OCI-LY7 (cell line): ENCODE measurements around the gene NR2F6. TPM values are rescaled to one million over a fixed set of nuclear protein-coding genes. Genes with fewer than 3 reads are reported as not detected.

ENCODE experiments used
- BruUV-seq: library from RNA; stranded (reverse); fragments of 400-500 nt; replicated peaks from 2 replicates; lab custom pipeline; 2021; lab: Mats Ljungman, UMichigan
- CTCF ChIA-PET: fragments of 300-600 bp; sonication (Branson Sonifier 250); formaldehyde crosslinking; loops from one replicate; lab custom pipeline; 2022; ENCODE audit warnings: antibody characterized with exemption; ENCODE audit not compliant: unreplicated experiment; lab: Charles Lee
- POLR2A ChIA-PET: fragments of 300-600 bp; sonication (Branson Sonifier 250); formaldehyde crosslinking; loops from one replicate; lab custom pipeline; 2022; ENCODE audit warnings: antibody characterized with exemption; lab: Charles Lee
- DNase-seq: peaks from one replicate; pipeline ENCODE4 v3.0.0-alpha.2; 2015; ENCODE audit warnings: low spot score
- H2AFZ ChIP-seq: fragments of 200-600 bp; sonication (generic), shearing (Covaris generic); 2 replicates; pipeline ENCODE4 v1.6.1; 2014; ENCODE audit warnings: mild to moderate bottlenecking, antibody characterized with exemption, low read length, moderate library complexity
- H3K27ac ChIP-seq: fragments of 200-600 bp; sonication (generic); 2 replicates; pipeline ENCODE4 v1.5.1; 2014; ENCODE audit warnings: mixed run types, low read depth, mild to moderate bottlenecking, moderate library complexity, low read length, inconsistent platforms; ENCODE audit not compliant: poor library complexity, severe bottlenecking
- H3K36me3 ChIP-seq: fragments of 200-600 bp; sonication (generic); 2 replicates; pipeline ENCODE4 v1.6.1; 2014; ENCODE audit warnings: mild to moderate bottlenecking, antibody characterized with exemption, low read length, moderate library complexity, mixed read lengths; ENCODE audit not compliant: insufficient read depth
- H3K4me1 ChIP-seq: fragments of 200-600 bp; sonication (generic); 2 replicates; pipeline ENCODE4 v1.5.1; 2014; ENCODE audit warnings: mild to moderate bottlenecking, low read length; ENCODE audit not compliant: insufficient read depth, poor library complexity, severe bottlenecking
- H3K4me2 ChIP-seq: fragments of 200-600 bp; sonication (generic); 2 replicates; pipeline ENCODE4 v1.6.1; 2014; ENCODE audit warnings: mild to moderate bottlenecking, low read length
- H3K4me3 ChIP-seq: fragments of 200-600 bp; sonication (generic); 2 replicates; pipeline ENCODE4 v1.5.1; 2014; ENCODE audit warnings: mild to moderate bottlenecking, low read depth, low read length; ENCODE audit not compliant: poor library complexity, severe bottlenecking
- H3K79me2 ChIP-seq: fragments of 200-600 bp; sonication (generic); 2 replicates; pipeline ENCODE4 v1.6.1; 2016; ENCODE audit warnings: low read depth, mild to moderate bottlenecking, low read length, moderate library complexity, mixed read lengths; ENCODE audit not compliant: insufficient read depth
- H3K9me2 ChIP-seq: fragments of 200-600 bp; sonication (generic); 2 replicates; pipeline ENCODE4 v1.6.1; 2016; ENCODE audit warnings: mild to moderate bottlenecking, low read length, mixed read lengths; ENCODE audit not compliant: insufficient read depth
- H3K9me3 ChIP-seq: fragments of 200-600 bp; sonication (generic); 2 replicates; pipeline ENCODE4 v1.6.1; 2014; ENCODE audit warnings: mild to moderate bottlenecking, mixed run types, low read length, mixed read lengths
- H4K20me1 ChIP-seq: fragments of 200-600 bp; sonication (generic); 2 replicates; pipeline ENCODE4 v1.6.1; 2014; ENCODE audit warnings: mild to moderate bottlenecking, antibody characterized with exemption, low read length, moderate library complexity, mixed read lengths; ENCODE audit not compliant: insufficient read depth
- EZH2phosphoT487 ChIP-seq: fragments of 200-600 bp; sonication (generic); IDR thresholded peaks from 2 replicates; pipeline ENCODE4 v1.6.1; 2018; ENCODE audit warnings: low read depth, borderline replicate concordance, mild to moderate bottlenecking, mixed run types, antibody characterized with exemption, low read length, moderate library complexity, mixed read lengths
- intact Hi-C: fragments of 100-400 bp; cut with micrococcal nuclease; formaldehyde crosslinking; loops from one replicate; pipeline ENCODE4 v1.10.0; 2022; ENCODE audit not compliant: unreplicated experiment
- total RNA-seq, 2 experiments: library from RNA; depleted of rRNA in 1 of 2; stranded (reverse); fragments of >200 nt in 1 of 2; shearing (Covaris generic) in 1 of 2; gene quantifications; 2 replicates each; pipeline ENCODE4 v1.2.3, GENCODE V29; 2014 to 2022
- TF ChIP-seq, protein P1 (sequence below): fragments of 200-600 bp; sonication (generic); conservative IDR thresholded peaks from 2 replicates; pipeline ENCODE4 v1.5.1; 2014; ENCODE audit warnings: mild to moderate bottlenecking, antibody characterized with exemption, low read length, moderate library complexity, mixed read lengths

The NR2F6 gene
- total RNA-seq, 2 experiments from 2014 or later, result 33.1 to 39.2 TPM

DNA sequence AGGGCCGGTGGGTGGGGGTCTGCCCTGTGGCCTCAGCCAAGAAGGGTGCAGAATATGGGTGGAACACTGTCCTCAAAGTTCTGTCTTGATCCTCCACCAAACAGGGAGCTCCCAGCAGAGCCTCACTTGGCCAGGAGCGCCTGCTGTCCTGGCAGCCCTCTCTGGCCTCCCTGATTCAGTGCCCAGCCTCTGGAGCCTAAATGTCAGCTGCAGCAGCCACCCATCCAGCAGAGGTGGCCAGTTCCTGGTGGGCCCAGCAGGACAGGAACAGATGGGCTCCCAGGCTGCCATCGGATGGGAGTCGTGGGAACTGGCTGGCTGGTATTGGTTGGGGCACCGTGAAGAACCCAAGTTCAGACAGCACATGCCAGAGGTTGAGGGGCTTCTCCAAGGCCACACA lies 32.4 kb downstream of the NR2F6 start:
- Histone ChIP-seq H3K9me3 (no peaks in the 10 kb centered on the region), H3K36me3 (peaks cover 55% of the 10 kb centered on the region), H2AFZ (no peak overlapping the region), H3K4me1 (peaks cover 44% of the 10 kb centered on the region), H3K4me2 (no peak overlapping the region), H4K20me1 (no peaks in the 10 kb centered on the region), H3K79me2 (no peaks in the 10 kb centered on the region), H3K4me3 (no peak overlapping the region), H3K9me2 (no peaks in the 10 kb centered on the region), H3K27ac (no peak overlapping the region)
- DNase-seq, result no peak
- intact Hi-C loops, result no loop called here
- CTCF ChIA-PET, result no interaction called here
- POLR2A ChIA-PET, result no interaction called here
- no peak for TF ChIP-seq EZH2phosphoT487
- TF ChIP-seq, protein P1, sequence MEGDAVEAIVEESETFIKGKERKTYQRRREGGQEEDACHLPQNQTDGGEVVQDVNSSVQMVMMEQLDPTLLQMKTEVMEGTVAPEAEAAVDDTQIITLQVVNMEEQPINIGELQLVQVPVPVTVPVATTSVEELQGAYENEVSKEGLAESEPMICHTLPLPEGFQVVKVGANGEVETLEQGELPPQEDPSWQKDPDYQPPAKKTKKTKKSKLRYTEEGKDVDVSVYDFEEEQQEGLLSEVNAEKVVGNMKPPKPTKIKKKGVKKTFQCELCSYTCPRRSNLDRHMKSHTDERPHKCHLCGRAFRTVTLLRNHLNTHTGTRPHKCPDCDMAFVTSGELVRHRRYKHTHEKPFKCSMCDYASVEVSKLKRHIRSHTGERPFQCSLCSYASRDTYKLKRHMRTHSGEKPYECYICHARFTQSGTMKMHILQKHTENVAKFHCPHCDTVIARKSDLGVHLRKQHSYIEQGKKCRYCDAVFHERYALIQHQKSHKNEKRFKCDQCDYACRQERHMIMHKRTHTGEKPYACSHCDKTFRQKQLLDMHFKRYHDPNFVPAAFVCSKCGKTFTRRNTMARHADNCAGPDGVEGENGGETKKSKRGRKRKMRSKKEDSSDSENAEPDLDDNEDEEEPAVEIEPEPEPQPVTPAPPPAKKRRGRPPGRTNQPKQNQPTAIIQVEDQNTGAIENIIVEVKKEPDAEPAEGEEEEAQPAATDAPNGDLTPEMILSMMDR, result no peak
- no TSS peak for BruUV-seq

DNA sequence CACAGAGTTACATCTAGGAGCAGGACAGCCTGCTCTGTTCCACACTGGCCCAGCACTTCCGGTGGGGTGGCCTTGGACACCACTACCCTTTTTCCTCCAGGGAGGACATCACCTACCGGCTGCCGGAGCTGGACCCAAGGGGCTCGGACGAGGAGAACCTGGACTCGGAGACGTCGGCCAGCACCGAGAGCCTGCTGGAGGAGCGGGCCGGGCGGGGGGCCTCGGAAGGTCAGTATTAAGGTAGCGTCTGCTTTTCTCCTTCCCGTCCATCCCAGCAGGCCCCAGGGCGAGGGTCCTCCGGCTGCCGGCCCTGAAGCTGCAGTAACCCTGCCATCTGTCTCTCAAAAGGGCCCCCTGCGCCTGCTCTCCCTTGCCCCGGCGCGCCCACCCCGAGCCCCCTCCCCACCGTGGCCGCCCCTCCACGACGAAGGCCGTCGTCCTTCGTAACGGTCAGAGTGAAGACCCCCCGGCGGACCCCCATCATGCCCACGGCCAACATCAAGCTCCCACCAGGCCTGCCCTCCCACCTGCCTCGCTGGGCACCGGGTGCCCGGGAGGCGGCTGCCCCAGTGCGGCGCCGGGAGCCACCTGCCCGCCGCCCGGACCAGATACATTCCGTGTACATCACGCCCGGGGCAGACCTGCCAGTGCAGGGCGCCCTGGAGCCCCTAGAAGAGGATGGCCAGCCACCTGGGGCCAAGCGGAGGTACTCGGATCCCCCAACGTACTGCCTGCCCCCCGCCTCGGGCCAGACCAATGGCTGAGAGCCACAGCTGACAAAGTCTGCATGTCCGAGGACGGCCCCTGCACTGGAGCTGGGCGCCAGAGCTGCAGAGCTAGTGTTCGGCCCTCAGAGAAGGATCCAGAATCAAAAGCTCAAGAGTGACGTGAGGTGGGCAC lies 33.9 kb downstream of the NR2F6 start:
- no peak for DNase-seq
- H3K36me3 ChIP-seq, result peaks cover 50% of the 10 kb centered on the region
- H4K20me1 ChIP-seq, result no peaks in the 10 kb centered on the region
- intact Hi-C loops, result no loop called here
- POLR2A ChIA-PET, result no interaction called here
- CTCF ChIA-PET, result no interaction called here
- no peak overlapping the region for H3K4me2 ChIP-seq
- peaks cover 44% of the 10 kb centered on the region for H3K4me1 ChIP-seq
- no peak overlapping the region for H3K27ac ChIP-seq
- no TSS peak for BruUV-seq
- no peaks in the 10 kb centered on the region for H3K9me3 ChIP-seq
- no peak overlapping the region for H3K4me3 ChIP-seq
- no peaks in the 10 kb centered on the region for H3K9me2 ChIP-seq
- no peak overlapping the region for H2AFZ ChIP-seq
- TF ChIP-seq, protein P1, result no peak
- TF ChIP-seq EZH2phosphoT487, result no peak
- no peaks in the 10 kb centered on the region for H3K79me2 ChIP-seq

DNA sequence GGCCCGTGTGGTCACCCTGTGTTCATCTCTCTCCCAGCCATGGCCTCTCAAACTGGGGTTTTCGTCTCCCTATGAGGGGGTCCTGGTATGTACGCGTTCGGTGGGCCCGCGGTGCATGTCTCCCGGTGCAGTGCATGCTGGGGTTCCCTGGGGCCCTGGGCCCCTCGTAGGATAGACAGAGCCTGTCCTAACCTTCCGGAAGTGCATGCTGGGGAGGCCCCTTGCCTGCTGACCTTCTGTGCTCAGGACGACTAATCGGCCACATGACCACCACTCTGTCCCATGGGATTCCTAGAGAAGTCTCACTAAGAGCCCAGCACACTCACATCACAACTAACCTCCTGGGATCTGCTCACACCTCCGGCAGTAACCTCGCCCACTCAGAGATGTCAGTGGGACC lies 35.4 kb downstream of the NR2F6 start:
- CTCF ChIA-PET, result no interaction called here
- POLR2A ChIA-PET, result no interaction called here
- no peaks in the 10 kb centered on the region for H3K9me2 ChIP-seq
- intact Hi-C loops, result no loop called here
- no TSS peak for BruUV-seq
- H3K4me2 ChIP-seq, result no peak overlapping the region
- no peak overlapping the region for H3K27ac ChIP-seq
- peaks cover 62% of the 10 kb centered on the region for H3K36me3 ChIP-seq
- no peak overlapping the region for H2AFZ ChIP-seq
- no peaks in the 10 kb centered on the region for H4K20me1 ChIP-seq
- TF ChIP-seq EZH2phosphoT487, result no peak
- TF ChIP-seq, protein P1, result no peak
- H3K79me2 ChIP-seq, result no peaks in the 10 kb centered on the region
- DNase-seq, result no peak
- peaks cover 36% of the 10 kb centered on the region for H3K4me1 ChIP-seq
- no peaks in the 10 kb centered on the region for H3K9me3 ChIP-seq
- H3K4me3 ChIP-seq, result no peak overlapping the region
